Umbilical cord (tissue), 2 donors: ENCODE measurements around the gene DRAXIN. TPM values are rescaled to one million over a fixed set of nuclear protein-coding genes. Genes with fewer than 3 reads are reported as not detected.

Experiments
- DNase-seq: peaks from one replicate; pipeline ENCODE4 v3.0.0-alpha.2; 2015; ENCODE audit warnings: low spot score
- total RNA-seq: library from RNA; depleted of rRNA; stranded (reverse); fragments of >200 nt; gene quantifications from one replicate; pipeline ENCODE4 v1.2.3, GENCODE V29; 2014; ENCODE audit warnings: low replicate concordance; ENCODE audit not compliant: insufficient read depth

Gene DRAXIN
- total RNA-seq, 1 donor from 2014 or later, result 1.4 TPM

DNA sequence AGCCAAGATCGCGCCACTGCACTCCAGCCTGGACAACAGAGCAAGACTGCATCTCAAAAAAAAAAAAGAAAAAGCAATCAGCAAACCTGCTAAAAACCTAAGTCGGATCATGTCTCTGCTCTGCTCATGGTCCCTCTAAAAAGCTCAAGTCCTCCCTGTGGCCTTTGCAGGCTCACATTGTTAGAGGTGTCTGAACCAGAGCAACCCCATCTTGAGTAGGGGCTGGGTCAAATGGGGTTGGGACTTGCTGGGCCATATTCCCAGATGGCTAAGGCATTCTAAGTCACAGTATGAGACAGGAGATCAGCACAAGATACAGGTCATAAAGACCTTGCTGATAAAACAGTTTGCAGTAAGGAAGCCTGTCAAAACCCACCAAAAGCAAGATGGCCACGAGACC lies 3.0 kb upstream of the DRAXIN start:
- no peak for DNase-seq

- no peak for DNase-seq
Observed at GRCh38 chr1:11690397-11691301, 861 bp upstream of the DRAXIN start.

DNA sequence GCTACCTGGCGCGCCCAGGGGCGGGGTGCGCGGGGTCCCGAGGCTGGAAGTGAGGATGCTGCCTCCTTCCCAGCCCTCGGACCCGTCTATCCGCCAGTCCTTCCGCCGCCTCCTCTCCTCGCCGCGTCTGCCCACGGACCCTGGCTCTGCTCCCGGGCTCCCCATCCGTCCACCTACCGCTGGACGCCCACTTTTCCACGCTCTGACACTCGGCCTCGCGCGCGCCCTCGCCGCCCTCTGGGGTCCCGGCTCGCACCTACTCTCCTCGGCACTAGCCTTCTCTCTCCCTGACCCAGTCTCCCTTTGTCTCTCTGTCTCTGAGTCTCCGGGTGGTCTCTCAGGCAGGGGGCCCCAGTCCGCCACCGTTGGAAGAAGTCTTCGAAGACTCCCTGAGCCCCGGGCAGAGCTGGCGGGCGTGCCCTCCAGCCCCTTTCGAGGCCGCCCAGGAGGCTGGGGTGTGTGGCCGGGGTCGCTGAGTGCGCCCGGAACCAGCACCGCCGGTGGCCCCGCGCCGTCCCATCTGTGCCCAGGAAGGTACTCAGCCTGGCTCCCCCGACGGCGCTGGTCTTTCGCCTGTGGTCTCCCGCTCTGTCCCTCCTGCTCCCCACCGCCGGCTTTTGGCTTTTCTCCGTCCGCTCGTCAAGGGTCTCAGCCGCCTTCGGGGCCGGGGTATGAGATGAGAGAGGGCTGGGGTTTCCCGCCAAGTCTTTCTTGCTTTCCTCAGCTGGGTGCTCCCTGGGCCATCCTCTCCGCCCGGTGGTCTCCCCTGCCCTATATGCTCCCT lies 610 bp downstream of the DRAXIN start:
- DNase-seq, result no peak

GRCh38 chr1:11693024-11693590 lies 1.6 kb downstream of the DRAXIN start:
- no peak for DNase-seq

- DNase-seq, result no peak
Observed at GRCh38 chr1:11693917-11694316, 2.4 kb downstream of the DRAXIN start.

- no peak for DNase-seq
Observed at GRCh38 chr1:11695861-11696260, 4.4 kb downstream of the DRAXIN start.

DNA sequence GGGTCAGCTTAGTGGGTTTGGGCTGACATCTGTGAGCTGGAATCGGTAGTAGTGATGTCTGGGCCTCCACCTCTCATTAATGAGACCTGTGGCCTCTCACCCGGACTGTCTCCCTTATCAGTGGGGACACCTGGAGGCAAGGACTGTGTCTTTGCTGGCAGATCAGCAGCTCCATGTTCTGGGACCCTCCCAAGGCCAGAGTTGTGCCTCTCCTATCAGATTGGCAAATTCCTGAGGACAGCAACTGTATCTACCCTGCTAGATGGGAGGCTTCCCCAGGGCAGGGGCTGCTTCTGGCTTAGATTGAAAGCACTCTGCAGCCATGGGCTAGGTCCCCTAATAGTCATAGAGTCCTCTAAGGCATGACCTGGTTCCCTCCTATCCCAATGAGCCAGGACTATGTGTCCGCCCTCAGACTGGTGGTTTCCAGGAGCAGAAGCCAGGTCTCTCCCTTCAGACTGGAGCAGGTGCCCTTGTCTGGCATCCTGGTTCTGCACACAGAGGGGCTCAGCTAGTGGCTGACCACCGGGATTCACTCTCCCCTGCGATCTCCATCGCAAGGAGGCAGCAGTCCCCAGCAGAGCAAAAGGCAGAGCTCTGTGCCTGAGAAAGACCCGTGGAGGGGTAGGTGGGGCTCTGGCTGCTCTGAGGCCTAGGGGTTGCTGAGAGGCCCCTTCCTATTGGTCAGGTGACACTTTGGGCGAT lies 5.8 kb downstream of the DRAXIN start:
- no peak for DNase-seq

DNA sequence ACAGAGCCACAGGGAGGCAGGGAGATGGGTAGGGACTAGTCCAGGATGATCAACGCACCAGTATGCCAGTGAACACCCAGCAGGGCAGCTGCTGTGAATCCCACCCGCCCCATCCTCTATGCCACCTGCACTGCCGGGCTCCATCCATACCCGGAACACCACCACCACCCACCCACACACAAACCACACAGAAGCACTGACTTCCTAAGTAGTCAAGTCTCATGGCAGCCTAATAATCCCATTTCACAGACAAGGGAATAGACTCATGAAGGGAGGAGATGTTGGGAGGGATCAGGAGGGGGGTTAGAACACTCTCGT lies 6.3 kb downstream of the DRAXIN start:
- DNase-seq, result no peak

DNA sequence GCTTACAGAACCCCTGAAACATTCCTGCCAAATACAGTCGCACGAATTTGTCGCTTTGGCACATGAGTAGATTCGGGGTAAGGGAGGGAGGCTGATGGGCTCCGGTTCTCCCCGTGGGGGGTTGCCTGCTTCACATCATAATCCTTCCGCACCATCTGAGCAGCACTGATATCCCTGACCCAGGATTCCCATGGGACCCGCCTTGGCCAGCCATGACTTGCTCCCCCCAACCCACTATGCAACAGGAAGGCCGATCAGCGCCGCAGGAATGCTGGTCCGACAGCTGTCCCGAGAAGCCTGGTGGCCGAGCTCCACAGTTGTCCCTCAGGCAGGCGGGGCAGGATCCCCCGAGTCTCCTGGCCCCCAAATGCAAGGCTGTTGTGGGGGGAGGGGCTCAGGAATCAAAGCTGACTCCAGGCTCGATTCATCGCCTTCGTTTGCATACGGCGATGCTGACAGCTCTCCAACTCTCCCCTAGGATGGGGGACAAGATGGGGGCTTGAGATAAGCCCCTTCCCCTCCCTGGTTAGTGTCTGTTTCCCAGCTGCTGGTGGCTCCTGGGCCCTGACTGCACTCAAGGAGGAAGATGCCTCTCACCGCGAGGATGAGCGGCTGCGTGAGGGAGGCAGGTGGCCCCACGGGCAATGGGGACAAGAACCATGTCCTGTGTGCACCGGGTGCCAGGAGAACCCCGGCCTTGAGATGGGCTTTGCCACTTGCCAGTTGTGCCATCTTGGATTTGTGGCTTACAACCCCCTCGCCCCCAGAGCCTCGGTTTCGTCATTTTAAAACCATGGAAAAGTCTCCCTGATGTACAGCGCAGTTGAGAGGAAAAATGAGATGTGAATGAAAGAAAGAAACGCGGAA lies 9.3 kb downstream of the DRAXIN start:
- DNase-seq, result no peak

DNA sequence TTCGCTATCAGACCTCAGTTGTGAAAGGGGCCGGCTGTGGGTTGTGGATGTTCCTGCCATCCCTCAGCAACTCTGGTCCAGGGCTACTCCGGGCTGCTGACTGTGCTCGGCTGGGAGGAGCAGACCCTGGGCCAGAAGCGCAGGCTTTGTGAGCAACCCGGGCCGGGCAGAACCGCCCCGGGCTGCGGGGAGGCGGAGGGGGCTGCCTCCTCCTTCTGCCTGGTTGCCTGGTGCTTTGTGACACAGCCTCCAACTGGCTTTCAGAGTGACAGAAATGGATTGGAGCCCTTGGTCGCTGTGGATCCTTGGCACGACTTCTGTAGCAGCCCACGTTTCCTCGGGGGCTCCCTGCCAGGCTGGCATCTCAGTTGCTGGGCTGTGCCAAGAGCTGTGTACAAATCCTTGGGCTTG lies 10.0 kb downstream of the DRAXIN start:
- DNase-seq, result no peak

DNA sequence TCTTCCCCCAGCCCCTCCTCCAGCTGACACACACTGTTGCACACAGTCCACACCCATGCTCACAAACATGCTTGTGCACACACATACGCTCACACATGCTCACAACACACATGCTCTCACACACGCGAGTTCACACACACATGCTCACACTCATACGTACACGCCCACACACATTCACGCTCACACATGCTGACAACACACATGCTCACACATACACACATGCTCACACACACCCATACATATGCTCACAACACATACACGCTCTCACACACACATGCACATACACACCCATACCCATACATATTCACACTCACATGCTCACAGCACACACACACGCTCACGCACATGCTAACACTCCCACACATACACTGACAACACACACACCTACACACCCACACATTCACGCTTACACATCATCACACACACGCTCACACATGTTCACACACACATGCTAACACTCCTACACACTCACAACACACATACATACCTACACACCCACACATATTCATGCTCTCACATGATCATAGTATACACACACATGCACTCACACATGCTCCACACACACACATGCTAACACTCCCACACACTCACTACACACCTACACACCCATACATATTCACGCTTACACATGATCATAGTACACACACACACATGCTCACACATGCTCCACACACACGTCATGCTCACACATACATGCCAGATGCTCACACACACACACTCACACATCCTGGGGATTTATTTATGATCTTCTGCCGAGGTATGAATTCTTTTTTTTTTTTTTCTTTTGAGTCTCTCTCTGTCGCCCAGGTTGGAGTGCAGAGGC lies 10.7 kb downstream of the DRAXIN start:
- DNase-seq, result no peak

DNA sequence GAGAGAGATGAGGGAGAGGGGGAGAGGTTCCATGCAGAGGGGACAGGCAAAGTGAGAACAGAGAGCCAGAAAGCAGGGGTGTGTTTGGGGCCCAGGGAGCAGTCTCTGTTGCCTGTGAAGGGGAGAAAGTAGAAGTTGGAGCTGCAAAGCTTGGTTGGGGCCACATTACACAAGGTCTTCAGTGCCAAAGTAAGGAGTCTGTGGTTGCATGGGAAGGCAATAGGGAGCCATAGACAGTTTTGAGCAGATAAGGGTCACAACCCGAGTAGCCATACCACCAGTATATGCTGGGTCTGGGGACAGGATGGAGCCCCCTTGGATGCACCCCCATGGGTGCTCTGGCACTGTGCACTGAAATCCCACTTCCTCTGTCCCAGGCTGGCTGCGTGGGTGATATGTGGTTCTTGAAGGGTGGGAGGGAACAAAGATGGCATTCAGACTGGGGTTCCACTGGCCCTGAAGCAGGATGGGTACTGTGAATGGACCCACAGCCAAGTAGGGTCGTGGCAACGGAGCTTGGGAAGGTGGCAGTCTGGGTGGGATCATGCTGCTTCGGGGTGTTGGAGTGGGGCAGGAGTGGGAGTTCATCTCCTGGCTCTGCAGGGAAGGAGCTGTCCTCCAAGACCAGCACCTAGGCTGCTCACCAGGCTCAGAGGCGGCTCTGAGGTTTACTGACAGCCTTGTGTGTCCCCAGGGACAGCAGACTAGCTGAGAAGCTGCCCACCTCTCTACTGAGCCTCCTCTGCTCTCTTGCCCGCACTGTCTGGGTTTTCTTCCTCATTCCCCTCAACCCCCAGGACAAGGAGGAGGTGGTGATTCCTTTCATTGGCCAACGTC lies 12.1 kb downstream of the DRAXIN start:
- no peak for DNase-seq

- DNase-seq, result no peak
Observed at GRCh38 chr1:11704194-11704529, 12.7 kb downstream of the DRAXIN start.

DNA sequence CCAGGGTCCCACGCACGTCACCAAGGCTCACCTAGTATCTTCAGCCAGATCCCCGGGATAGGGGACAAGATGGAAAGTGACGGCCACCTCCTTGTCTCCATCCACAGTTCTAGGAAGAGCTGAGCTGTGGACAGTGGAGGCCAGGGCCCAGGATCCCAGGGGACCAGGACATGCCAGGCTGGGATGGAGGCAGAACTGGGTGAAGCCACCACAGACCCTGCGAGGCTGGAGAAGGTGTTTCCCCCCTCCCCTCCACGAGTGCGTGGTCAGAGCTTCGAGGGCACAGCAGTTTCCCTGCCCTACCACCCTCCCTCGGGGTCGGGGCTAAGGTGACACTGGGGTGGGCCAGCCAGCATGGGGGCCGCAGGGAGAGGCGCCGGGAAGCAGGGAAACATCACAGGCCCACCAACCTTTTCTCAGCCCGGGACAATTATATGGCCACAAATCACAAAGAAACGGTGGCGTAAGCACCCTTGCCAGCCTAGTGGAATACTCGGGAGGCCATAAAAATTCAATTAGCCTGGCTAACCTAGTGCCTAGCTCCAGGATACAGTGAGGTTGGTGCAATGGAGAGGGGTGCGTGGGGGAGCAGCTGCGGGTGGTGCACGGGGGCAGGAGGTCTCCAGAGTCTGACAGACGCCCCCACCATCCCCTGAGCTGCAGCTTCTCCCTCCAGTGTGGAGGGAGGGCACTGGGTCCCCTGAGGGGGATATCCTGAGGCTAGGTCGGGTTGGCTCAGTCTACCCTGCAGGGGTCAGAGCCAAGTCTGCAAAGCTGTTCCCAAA lies 13.4 kb downstream of the DRAXIN start:
- DNase-seq, result no peak

DNA sequence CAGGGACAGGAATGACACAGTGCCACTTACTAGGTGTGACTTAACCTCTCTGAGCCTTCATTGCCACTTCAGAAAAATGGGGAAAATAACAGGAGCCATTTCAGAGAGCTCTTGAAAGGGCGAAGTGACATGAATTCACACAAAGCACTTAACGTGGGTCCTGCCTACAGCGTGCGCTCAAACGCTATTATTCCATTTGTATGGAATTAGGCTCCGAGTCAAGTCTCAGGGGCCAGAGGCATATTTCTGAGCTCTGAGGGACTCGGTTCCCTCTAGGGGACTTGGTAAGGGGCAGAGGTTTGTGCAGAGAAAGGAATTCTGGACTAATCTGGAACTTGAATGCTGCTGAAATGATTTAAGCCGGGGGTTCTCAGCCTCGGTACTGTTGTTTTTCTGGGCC lies 14.1 kb downstream of the DRAXIN start:
- no peak for DNase-seq

DNA sequence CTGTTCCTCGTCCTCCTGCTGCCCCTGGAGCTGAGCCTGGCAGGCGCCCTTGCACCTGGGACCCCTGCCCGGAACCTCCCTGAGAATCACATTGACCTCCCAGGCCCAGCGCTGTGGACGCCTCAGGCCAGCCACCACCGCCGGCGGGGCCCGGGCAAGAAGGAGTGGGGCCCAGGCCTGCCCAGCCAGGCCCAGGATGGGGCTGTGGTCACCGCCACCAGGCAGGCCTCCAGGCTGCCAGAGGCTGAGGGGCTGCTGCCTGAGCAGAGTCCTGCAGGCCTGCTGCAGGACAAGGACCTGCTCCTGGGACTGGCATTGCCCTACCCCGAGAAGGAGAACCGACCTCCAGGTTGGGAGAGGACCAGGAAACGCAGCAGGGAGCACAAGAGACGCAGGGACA lies 14.8 kb downstream of the DRAXIN start:
- no peak for DNase-seq

DNA sequence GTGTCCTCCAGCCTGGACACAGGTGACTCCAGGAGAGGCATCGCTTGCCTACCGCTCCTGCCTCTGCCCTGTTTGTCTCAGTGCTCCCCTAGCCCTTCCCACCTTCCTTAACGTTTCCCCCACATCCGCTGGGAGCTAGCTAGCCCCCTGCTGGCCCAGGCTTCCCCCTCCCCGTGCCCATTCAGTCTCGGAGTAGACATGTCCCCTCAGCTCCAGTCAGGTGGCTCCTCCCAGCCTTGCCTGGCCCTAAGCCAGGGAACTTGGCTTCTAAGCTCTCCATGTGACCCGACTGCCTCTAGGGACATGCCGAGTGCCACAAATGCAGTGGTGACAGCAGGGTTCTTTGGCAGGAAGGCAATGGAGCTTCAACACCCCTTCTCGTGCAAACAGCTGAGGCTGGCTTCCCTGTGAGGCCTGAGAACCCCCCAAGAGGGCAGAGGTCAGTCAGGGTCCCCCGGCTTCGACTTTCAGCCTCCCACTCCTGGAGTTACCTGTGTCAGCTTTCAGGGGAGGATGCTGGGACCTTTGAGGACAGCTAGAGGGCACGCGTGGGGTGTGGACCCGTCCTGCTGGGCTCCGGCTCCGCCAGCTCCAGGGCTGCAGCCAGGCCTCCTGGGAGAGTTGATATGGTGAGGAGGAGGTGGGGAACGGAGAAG lies 16.2 kb downstream of the DRAXIN start:
- DNase-seq, result no peak
